Activated CD4-positive, alpha-beta T cell treated with anti-CD3 and anti-CD28 coated beads for 1 hour (primary cell): ENCODE measurements around the gene NUP205.
A peak's percentile ranks its signal among the peaks of the same experiment; 100 is the strongest.

Experiments
- DNase-seq: peaks from one replicate; pipeline ENCODE4 v3.0.0-alpha.2; 2020

NUP205 gene, protein sequence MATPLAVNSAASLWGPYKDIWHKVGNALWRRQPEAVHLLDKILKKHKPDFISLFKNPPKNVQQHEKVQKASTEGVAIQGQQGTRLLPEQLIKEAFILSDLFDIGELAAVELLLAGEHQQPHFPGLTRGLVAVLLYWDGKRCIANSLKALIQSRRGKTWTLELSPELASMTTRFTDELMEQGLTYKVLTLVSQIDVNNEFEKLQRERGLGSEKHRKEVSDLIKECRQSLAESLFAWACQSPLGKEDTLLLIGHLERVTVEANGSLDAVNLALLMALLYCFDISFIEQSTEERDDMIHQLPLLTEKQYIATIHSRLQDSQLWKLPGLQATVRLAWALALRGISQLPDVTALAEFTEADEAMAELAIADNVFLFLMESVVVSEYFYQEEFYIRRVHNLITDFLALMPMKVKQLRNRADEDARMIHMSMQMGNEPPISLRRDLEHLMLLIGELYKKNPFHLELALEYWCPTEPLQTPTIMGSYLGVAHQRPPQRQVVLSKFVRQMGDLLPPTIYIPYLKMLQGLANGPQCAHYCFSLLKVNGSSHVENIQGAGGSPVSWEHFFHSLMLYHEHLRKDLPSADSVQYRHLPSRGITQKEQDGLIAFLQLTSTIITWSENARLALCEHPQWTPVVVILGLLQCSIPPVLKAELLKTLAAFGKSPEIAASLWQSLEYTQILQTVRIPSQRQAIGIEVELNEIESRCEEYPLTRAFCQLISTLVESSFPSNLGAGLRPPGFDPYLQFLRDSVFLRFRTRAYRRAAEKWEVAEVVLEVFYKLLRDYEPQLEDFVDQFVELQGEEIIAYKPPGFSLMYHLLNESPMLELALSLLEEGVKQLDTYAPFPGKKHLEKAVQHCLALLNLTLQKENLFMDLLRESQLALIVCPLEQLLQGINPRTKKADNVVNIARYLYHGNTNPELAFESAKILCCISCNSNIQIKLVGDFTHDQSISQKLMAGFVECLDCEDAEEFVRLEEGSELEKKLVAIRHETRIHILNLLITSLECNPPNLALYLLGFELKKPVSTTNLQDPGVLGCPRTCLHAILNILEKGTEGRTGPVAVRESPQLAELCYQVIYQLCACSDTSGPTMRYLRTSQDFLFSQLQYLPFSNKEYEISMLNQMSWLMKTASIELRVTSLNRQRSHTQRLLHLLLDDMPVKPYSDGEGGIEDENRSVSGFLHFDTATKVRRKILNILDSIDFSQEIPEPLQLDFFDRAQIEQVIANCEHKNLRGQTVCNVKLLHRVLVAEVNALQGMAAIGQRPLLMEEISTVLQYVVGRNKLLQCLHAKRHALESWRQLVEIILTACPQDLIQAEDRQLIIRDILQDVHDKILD (N-terminal part only)

GRCh38 chr7:135557455-135558336, at the start of gene NUP205:
TSS of gene NUP205 (plus strand) at chr7:135557917. CDS start at chr7:135557945, 28 bp downstream.
- DNase-seq: peak; percentile 72

- DNase-seq: no peak
Observed at GRCh38 chr7:135508883-135509588, 48.7 kb upstream of the NUP205 start.

DNA sequence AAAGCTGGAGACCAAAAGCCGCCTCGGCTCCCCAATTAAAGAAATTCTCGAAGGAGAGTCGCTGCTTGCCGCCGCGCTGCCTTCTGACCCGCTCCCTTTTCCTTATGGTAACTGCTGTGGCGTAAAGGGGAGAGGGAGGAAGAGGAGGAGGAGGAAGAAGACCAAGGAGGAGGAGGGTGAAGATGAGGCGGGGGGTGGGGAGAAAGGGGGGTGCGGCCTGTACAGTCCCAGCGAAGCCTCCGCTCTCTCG, 48.2 kb upstream of the NUP205 start:
- DNase-seq: no peak

GRCh38 chr7:135509839-135510591, 47.7 kb upstream of the NUP205 start, which contains the start of gene CNOT4:
TSS of gene CNOT4 (minus strand) at chr7:135510102. CDS start at chr7:135438331, 71,771 bp downstream.
- peak; percentile 96 for DNase-seq

DNA sequence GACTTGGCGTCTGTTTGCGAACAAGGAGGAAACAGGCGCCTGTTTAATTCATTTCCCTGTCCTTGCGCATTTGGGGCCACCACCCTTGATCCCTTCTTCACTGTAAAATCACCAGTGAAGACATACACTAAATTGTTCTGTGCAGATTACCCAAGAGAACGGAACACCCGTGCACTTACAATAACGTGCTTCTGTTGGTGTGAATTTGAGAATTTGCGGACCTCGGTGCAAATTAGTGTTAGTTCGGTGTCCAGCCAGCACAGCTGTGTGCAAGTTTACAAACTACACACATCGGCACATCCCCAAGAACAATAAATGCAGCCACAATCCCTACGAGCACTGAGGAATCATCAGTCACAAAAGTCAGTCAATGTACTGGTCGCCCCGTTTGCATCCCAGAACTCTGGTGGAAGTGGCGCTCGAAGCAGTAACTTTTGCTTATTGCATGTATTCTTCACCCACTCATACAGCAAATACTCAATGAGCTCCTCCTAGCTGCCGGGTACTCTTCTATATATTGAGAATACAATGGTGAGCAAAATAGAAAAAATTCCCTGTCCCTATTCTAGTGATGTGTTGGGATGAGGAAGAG, 47.0 kb upstream of the NUP205 start:
- DNase-seq: no peak

DNA sequence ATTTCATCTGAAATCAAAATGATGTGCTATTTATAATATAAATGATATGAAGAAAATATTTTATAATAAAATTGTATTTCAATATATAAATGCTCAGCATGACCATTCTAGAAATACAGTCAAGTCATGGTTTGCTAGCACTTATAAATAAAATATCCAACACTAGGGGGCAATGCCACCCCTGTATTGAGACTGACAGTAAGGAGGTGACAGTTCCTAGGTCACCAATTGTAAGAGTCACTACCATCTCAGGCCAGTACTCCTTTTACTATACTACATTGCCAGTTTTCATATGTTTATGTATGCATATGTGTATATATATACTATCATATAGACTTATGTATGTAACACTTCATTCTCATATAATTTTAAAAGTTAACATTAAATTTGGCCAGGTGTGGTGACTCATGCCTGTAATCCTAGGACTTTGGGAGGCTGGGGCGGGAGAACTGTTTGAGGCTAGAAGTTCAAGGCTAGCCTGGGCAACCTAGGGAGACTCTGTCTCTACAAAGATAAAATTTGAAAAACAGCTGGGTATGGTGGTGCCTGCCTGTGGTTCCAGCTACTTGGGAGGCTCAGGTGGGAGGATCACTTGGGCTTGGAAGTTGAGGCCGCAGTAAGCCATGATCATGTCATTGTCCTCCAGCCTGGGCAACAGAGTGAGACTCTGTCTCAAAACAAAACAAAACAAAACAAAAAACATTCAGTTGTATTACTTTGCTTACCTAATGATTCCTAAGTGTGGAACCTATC, 45.4 kb upstream of the NUP205 start:
- no peak for DNase-seq

GRCh38 chr7:135514856-135515255, 42.9 kb upstream of the NUP205 start:
- DNase-seq: no peak

DNA sequence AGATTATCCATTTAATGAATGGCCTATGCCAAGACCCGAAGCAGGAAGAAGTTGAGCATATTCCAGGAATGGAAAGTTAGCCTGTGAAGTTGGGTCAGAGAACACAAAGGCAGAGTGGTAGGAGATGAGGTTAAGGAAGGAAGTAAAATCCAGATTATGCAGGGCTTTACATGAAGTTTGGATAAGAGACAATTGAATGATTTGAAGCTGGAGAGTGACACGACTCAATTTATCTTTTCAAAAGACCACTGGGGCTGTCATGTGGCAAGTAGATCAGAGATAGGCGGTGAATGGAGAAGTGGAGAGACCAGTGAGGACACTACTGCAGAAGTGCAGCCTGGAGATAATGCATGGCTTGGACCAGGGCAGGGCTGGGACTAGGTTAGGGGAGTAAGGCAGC, 40.7 kb upstream of the NUP205 start:
- no peak for DNase-seq

DNA sequence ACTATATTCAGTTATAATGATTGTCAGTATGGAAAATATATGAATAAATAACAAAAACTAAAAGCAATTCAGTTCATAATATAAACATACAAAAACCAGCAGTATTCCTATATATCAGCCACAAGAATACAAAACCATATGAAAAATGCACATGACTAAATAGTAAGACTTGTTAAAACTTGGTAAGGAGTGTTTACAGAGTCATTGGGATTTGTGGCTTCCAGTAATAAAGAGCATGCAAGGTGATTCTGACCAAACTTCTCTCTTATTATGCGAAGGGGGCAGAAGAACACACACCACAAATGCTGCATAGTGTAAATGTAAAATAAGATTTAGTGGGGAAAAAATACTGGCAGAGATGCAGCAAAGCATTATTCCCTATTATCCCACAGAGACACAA, 39.0 kb upstream of the NUP205 start:
- DNase-seq: no peak

DNA sequence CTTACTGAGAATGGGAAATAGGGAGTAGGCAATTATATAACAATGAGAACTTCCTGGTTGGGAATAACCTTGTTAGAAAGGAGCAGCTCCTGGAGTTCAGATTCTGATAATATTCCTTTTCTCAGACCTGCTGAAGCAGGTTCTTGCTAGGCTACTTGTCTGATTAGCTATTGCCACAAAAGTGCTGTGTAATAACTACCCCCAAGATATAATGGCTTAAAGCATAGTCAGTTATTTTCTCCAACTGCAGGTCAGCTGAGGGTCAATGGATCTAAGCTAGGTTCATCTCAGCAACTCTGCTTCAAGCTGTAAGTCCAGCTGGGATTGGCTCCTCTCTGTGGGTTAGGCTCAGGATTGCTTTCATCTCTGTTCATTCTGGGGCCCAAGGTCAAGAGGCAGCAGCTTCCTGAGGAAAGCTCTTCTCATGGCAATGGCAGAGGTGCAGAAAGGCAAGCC, 38.5 kb upstream of the NUP205 start:
- DNase-seq: no peak

GRCh38 chr7:135519871-135520270, 37.8 kb upstream of the NUP205 start:
- DNase-seq: no peak

DNA sequence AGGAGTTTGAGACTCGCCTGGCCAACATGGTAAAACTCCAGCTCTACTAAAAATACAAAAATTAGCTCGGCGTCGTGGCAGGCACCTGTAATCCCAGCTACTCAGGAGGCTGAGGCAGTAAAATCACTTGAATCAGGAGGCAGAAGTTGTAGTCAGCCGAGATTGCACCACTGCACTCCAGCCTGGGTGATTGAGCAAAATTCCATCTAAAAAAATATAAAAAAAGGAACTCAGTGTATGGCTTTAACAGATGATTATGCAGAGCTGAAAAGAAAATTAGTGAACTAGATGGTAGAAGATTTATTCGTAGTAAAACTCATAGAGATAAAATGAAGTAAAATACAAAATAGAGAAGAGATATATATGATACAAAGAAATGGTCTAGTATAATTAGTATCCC, 35.2 kb upstream of the NUP205 start:
- no peak for DNase-seq

DNA sequence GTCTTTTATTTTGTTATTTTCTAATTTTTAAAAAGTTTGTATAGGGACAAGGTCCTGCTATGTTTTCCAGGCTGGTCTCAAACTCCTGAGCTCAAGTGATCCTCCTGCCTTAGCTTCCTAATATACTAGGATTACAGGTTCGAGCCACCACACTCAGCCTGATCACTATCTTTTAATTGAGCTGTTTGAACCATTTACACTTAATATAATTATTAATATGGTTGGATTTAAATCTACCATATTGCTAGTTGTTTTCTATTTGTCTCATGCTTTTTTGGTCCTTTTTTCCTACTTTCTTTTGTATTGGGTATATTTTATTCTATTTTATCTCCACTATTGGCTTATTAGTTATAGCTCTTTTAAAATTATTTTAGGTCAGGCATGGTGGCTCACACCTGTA, 34.6 kb upstream of the NUP205 start:
- DNase-seq: no peak

DNA sequence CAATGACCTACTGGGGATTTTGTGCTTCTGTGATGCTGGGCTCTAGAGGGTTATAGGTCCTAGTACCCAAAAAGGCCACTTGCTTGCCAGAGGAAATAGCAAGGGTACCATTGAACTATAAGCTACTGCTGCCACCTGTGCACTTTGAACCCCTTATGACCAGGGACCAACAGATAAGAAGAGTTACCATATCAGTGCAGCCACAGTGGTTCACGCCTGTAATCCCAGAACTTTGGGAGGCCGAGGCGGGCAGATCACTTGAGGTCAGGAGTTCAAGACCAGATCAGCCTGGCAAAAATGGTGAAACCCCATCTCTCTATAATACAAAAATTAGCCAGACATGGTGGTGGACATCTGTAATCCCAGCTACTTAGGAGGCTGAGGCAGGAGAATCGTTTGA, 32.3 kb upstream of the NUP205 start:
- no peak for DNase-seq

DNA sequence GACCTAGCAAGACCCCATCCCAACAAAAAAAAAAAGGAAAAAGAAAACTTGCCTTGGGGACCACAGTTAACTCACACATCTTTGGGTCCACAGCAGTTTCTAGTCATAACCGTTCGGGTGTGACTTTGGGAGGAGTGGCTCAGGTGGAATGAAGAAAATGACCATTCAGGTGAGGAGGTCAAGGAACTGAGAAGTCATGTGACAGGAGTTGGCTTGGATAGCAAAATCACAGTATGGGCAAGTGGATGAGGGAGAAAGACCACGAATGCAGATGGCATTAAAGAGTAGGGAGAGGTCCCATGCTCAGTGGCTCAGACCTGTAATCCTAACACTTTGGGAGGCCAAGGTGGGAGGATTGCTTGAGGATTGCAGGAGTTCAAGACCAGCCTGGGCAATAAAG, 30.7 kb upstream of the NUP205 start:
- no peak for DNase-seq

DNA sequence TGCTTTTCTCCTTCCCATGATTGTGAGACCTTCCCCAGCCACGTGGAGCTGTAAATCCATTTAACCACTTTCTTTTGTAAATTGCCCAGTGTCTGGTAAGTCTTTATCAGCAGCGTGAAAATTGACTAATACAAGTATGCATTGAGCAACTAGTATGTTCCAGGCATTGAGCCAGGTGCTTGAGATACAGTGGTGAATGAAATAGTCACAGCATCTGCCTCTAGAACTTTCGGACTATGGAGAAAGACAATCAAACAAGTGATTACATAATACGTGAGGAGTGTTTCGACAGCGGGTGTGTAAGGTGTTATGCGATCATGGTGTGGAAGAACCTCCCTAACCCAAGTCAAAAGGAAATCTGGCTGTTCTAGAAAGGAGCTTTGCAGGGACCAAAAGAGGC, 21.6 kb upstream of the NUP205 start:
- DNase-seq: no peak

DNA sequence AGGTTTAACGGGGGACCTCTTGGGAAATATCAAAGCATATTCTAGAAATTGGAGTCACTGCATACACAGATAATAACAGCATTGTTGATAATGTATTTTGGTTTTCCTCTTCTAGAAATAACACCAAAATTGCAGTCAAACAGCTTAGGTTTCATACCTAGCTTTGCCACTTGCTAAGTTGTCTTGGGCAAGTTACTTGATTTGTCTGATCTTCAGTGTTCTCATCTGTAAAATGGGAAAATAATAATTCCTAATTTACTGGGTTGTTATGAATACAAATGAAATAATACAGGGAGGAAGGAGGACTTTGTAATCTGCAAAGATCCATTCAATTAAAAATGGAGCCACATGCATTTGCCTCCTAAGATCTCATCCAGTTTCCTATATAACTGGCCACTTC, 20.3 kb upstream of the NUP205 start:
- no peak for DNase-seq

GRCh38 chr7:135537905-135538304, 19.8 kb upstream of the NUP205 start:
- DNase-seq: no peak

- DNase-seq: no peak
Observed at GRCh38 chr7:135538376-135538775, 19.3 kb upstream of the NUP205 start.

DNA sequence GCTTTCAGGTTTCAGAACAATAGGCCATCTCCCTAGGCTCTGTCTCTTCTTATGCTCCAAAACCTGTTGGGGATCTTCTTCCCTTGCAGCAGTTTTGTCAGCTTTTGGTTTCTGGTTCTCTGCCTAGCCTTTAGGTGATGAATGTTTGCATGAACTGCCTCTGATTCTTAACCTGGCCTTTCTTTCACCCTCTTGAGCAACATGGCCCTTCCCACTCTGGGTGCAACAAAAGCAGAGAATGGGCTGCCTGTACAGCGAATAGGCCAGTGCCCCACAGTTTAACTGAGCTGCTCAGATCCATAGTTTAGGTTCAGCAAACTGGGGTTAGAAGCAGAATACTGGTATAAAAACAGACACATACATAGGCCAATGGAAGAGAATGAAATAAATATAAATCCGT, 18.1 kb upstream of the NUP205 start:
- no peak for DNase-seq
